Measurements from ENCODE around the gene UNC80.

DNA sequence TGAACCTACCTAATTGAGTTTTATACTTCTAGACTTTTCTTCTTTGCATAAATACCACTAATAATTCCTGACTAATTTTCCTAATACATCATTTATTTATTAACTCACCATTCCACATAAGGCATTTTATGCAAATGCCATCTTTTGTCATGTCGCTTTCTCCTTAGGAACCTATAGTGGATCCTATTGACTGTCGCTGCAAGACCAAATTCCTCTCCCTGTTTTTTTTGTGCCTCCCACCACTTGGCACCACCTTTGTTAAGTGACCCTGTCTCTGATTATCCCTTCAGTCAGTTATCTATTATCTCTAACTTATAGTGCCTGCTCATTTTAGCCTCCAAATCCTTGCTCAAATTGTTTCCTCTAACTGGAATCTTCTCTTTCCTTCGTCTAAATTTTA, 19.5 kb downstream of the UNC80 start:
- TF ChIP-seq RAD21 (conservative IDR thresholded peaks at IDR 0.05) (no peak), REST (IDR thresholded peaks at IDR 0.05; ENCODE audit: borderline replicate concordance) (no peak)
